Myocyte (in vitro differentiated cells): ENCODE measurements around the gene ZBTB43. TPM values are rescaled to one million over a fixed set of nuclear protein-coding genes. Genes with fewer than 3 reads are reported as not detected.

ENCODE experiments used
- DNase-seq: peaks from one replicate; pipeline ENCODE4 v3.0.0-alpha.2; 2012; ENCODE audit warnings: low read depth
- total RNA-seq: library from RNA; depleted of rRNA; stranded (reverse); fragments of >200 nt; gene quantifications from 2 replicates; pipeline ENCODE4 v1.2.3, GENCODE V29; 2014

Gene ZBTB43
- total RNA-seq, 1 donor from 2014 or later = 40.8 TPM

DNA sequence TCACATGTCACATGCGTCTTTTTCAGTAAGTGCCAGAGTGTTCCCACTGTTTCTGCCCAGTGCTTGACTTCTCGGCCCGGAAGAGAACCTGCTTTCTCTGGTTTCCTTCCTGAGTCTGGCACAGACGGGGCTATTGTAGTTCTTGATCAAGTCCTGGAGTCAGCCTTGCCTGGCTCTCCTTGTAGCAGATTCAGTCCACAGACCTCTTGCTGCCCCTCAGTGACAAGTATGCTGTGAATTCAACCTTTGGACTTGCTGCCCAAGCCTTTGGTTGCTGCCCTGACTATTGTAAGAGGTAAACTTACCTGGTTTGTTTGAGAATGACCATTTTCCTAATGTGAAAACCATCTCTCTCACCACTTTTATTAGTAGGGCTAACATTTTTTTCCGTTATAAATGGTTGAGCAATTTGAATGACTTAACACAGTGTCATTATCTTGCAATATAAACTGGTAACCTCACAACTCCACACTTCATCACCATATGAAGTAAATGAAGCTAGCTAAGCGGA lies 80.3 kb downstream of the ZBTB43 start:
- no peak for DNase-seq

DNA sequence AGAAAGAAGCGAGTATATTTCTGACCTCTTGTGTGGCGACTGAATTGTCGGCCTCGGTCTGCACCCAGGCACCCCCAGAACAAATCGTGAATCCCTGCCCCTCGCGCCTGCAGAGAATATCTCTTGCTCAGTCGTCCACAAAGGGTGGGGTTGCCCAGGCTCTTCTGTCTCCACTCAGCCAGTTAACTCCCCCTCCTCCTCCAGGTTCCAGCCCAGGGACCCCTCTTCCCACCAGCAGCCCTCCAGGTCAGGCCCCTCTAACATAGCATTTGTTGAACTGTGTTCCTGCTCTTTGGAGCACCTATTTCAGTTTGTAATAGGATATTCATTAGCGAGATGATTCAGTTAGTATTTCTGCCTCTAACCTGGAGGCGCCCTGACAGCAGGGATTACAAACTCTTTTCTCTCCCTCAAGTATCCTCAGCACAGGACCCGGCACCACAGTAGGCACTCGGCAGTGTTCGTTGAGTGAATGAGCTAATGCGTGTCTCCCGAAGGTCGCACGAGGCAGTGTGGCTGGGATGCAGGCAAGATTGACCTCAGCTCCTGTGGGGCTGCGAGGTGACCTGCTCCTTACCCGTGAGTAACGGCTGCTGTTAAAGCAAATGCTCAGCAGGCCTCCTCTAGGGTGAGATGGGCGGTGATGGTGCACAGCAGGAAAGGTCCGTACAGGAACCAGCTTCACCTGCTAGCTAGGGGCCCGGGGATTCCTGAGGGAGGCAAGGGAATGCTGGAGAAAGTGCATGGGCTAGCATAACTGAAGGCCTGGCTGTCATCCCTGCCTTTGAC lies 81.4 kb downstream of the ZBTB43 start:
- DNase-seq = no peak

DNA sequence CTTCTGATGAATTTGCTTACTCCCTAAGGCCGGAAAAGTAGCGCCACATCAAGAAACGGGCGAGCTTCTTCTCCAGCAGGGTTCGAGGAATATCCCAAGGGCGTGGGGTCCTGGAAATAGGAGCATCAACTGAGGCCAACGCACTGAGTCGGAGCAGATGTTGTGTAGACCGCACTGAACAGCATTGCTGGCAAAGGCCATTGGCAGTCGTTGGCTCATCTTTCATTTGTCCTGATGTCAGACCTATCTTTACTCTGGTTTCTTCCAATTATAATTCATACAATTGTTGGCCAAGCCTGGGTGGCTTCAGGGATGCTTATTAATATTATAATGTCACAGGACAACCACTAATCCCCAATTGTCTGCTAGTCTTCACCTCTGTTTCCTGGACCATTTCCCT lies 82.1 kb downstream of the ZBTB43 start:
- DNase-seq = peak; percentile 23

Other genes with a start within 250 kb of the ZBTB43 start
- gene LMX1B, start 191.1 kb upstream of the ZBTB43 start, total RNA-seq = not detected in 2 replicates
- 5.9 and 6.1 TPM in 2 replicates for gene ZBTB34, start 55.6 kb downstream of the ZBTB43 start, total RNA-seq
- gene RALGPS1, start 109.7 kb downstream of the ZBTB43 start, total RNA-seq = 3.6 and 7.5 TPM in 2 replicates